Measurements from ENCODE around the gene MAP2K7.

MAP2K7 gene

GRCh38 chr19:7961920-7962626 lies 58.4 kb downstream of the MAP2K7 start:
- TF ChIP-seq EP300 (IDR thresholded peaks at IDR 0.05; ENCODE audit: borderline replicate concordance) = no peak
- TF ChIP-seq, protein P1, sequence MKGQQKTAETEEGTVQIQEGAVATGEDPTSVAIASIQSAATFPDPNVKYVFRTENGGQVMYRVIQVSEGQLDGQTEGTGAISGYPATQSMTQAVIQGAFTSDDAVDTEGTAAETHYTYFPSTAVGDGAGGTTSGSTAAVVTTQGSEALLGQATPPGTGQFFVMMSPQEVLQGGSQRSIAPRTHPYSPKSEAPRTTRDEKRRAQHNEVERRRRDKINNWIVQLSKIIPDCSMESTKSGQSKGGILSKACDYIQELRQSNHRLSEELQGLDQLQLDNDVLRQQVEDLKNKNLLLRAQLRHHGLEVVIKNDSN (IDR thresholded peaks at IDR 0.05) = no peak
- TF ChIP-seq CREB1 (IDR thresholded peaks at IDR 0.05; ENCODE audit: low read depth) = no peak
- TF ChIP-seq TAF1 (IDR thresholded peaks at IDR 0.05; ENCODE audit: low read depth) = no peak
- no peak for TF ChIP-seq FOXM1 (IDR thresholded peaks at IDR 0.05; ENCODE audit: borderline replicate concordance, low read depth)

- no peak for TF ChIP-seq EGR1 (IDR thresholded peaks at IDR 0.05)
Measured at GRCh38 chr19:7962644-7963268, 59.1 kb downstream of the MAP2K7 start.

DNA sequence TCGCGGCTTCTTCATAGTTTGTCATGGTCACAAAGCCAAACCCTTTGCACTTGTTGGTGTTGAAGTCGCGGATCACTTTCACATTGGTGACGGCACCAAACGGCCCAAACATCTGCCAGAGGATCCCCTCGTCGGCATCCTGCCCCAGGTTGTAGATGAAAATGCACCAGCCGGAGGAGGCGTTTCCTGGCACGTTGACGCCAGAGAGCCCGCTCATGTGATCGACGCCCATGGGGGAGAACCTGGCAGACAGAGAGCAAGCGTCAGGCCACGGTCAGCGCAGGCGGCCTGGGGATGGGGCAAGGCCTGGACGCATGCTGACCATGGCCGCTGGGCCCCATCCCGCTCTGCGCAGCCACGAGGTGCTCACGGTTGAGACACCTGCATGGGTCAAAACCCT lies 59.9 kb downstream of the MAP2K7 start:
- TF ChIP-seq, protein P2, sequence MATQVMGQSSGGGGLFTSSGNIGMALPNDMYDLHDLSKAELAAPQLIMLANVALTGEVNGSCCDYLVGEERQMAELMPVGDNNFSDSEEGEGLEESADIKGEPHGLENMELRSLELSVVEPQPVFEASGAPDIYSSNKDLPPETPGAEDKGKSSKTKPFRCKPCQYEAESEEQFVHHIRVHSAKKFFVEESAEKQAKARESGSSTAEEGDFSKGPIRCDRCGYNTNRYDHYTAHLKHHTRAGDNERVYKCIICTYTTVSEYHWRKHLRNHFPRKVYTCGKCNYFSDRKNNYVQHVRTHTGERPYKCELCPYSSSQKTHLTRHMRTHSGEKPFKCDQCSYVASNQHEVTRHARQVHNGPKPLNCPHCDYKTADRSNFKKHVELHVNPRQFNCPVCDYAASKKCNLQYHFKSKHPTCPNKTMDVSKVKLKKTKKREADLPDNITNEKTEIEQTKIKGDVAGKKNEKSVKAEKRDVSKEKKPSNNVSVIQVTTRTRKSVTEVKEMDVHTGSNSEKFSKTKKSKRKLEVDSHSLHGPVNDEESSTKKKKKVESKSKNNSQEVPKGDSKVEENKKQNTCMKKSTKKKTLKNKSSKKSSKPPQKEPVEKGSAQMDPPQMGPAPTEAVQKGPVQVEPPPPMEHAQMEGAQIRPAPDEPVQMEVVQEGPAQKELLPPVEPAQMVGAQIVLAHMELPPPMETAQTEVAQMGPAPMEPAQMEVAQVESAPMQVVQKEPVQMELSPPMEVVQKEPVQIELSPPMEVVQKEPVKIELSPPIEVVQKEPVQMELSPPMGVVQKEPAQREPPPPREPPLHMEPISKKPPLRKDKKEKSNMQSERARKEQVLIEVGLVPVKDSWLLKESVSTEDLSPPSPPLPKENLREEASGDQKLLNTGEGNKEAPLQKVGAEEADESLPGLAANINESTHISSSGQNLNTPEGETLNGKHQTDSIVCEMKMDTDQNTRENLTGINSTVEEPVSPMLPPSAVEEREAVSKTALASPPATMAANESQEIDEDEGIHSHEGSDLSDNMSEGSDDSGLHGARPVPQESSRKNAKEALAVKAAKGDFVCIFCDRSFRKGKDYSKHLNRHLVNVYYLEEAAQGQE (IDR thresholded peaks at IDR 0.05; ENCODE audit: low read depth) = no peak
- no peak for TF ChIP-seq CEBPB (IDR thresholded peaks at IDR 0.05)
- no peak for TF ChIP-seq FOXM1 (IDR thresholded peaks at IDR 0.05; ENCODE audit: borderline replicate concordance, low read depth)
- TF ChIP-seq TEAD4 (IDR thresholded peaks at IDR 0.05) = no peak
- no peak for TF ChIP-seq MAX (IDR thresholded peaks at IDR 0.05)
- no peak for TF ChIP-seq NFIC (IDR thresholded peaks at IDR 0.05)
- TF ChIP-seq EGR1 (IDR thresholded peaks at IDR 0.05) = no peak
- TF ChIP-seq YY1 (IDR thresholded peaks at IDR 0.05; ENCODE audit: low read depth) = no peak
- TF ChIP-seq EP300 (IDR thresholded peaks at IDR 0.05; ENCODE audit: borderline replicate concordance) = no peak
- no peak for TF ChIP-seq CREB1 (IDR thresholded peaks at IDR 0.05; ENCODE audit: low read depth)
- no peak for TF ChIP-seq TCF12 (IDR thresholded peaks at IDR 0.05; ENCODE audit: low read depth)
- TF ChIP-seq, protein P1 (IDR thresholded peaks at IDR 0.05) = no peak
- no peak for TF ChIP-seq RAD21 (IDR thresholded peaks at IDR 0.05; ENCODE audit: low read depth)
- no peak for TF ChIP-seq ZBTB7A (IDR thresholded peaks at IDR 0.05; ENCODE audit: low read depth)
- no peak for TF ChIP-seq TAF1 (IDR thresholded peaks at IDR 0.05; ENCODE audit: low read depth)

Data from Ishikawa (cell line).